Measurements from ENCODE around the gene EMX2. TPM values are rescaled to one million over a fixed set of nuclear protein-coding genes. Genes with fewer than 3 reads are reported as not detected.
"Not testable (repeated sequence)": the region's sequence is repeated elsewhere in the genome, so short reads cannot be mapped to it uniquely, and the experiment has no call there.

The EMX2 gene
- polyA plus RNA-seq, 1 donor: 9.0 TPM

GRCh38 chr10:117560942-117561341, 18.4 kb downstream of the EMX2 start:
- DNase-seq: no peak

GRCh38 chr10:117562220-117562619, 19.7 kb downstream of the EMX2 start:
- DNase-seq: no peak

GRCh38 chr10:117562896-117563737, 20.6 kb downstream of the EMX2 start:
- no peak for DNase-seq

GRCh38 chr10:117563780-117564179, 21.2 kb downstream of the EMX2 start:
- DNase-seq: no peak

- no peak for DNase-seq
Observed at GRCh38 chr10:117565068-117565467, 22.5 kb downstream of the EMX2 start.

GRCh38 chr10:117568334-117568733, 25.8 kb downstream of the EMX2 start:
- DNase-seq: no peak

- no peak for DNase-seq
Observed at GRCh38 chr10:117569610-117570390, 27.3 kb downstream of the EMX2 start.

GRCh38 chr10:117570880-117571279, 28.3 kb downstream of the EMX2 start:
- no peak for DNase-seq

- DNase-seq: no peak
Observed at GRCh38 chr10:117574498-117575146, 32.1 kb downstream of the EMX2 start.

GRCh38 chr10:117578490-117578889, 35.9 kb downstream of the EMX2 start:
- no peak for DNase-seq

- DNase-seq: no peak
Observed at GRCh38 chr10:117578999-117579590, 36.5 kb downstream of the EMX2 start.

GRCh38 chr10:117581961-117582360, 39.4 kb downstream of the EMX2 start:
- peak; percentile 52 for DNase-seq

GRCh38 chr10:117584831-117585230, 42.3 kb downstream of the EMX2 start:
- not testable (repeated sequence) for DNase-seq

GRCh38 chr10:117587036-117587435, 44.5 kb downstream of the EMX2 start:
- DNase-seq: no peak

- no peak for DNase-seq
Observed at GRCh38 chr10:117590101-117590875, 47.7 kb downstream of the EMX2 start.

- DNase-seq: no peak
Observed at GRCh38 chr10:117591043-117591442, 48.5 kb downstream of the EMX2 start.

- DNase-seq: no peak
Observed at GRCh38 chr10:117594722-117595121, 52.2 kb downstream of the EMX2 start.

GRCh38 chr10:117596706-117597105, 54.2 kb downstream of the EMX2 start:
- no peak for DNase-seq

GRCh38 chr10:117597216-117597615, 54.7 kb downstream of the EMX2 start:
- DNase-seq: no peak

Data from hindlimb muscle (tissue), 1 donor.